NB4 (cell line): ENCODE results near the gene ARMC12.
"Not testable (repeated sequence)": the region's sequence is repeated elsewhere in the genome, so short reads cannot be mapped to it uniquely, and the experiment has no call there.

ENCODE experiments used
- DNase-seq: peaks from one replicate; pipeline ENCODE4 v3.0.0; 2010; ENCODE audit warnings: low read depth
- H3K4me3 ChIP-seq: one replicate; pipeline ENCODE4 v1.5.1; 2011; ENCODE audit warnings: mild to moderate bottlenecking, low read depth, low read length, moderate library complexity
- MYC ChIP-seq: IDR thresholded peaks from 2 replicates; pipeline ENCODE4 v1.6.1; 2011; ENCODE audit warnings: low read depth, low read length
- POLR2A ChIP-seq: IDR thresholded peaks from 2 replicates; pipeline ENCODE4 v1.6.1; 2011; ENCODE audit warnings: mild to moderate bottlenecking; ENCODE audit not compliant: insufficient read length; ENCODE audit errors: extremely low read depth
- TF ChIP-seq, protein P1 (sequence below): IDR thresholded peaks from one replicate; pipeline ENCODE4 v1.5.1; 2012; ENCODE audit warnings: low read depth, low read length
- TF ChIP-seq, protein P2 (sequence below): IDR thresholded peaks from 2 replicates; pipeline ENCODE4 v1.6.1; 2011; ENCODE audit warnings: low read depth, low read length

ARMC12 gene

DNA sequence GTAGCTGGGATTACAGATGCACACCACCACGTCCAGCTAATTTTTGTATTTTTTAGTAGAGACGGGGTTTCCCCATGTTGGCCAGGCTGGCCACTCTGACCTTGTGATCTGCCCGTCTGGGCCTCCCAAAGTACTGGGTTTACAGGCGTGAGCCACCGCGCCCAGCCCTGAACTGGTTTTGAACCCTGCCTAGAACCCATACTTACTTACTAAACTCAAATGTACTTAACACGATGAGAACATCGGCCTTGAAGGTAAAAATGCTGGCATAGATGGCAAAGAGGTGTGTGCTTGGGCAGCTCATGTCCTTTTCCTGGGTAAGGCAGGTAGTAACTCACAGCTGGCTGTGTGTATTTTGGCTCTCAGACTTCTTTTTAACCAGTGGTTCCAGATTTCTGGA, 3.2 kb upstream of the ARMC12 start:
- TF ChIP-seq POLR2A = no peak
- no peak for TF ChIP-seq MYC
- TF ChIP-seq, protein P1, sequence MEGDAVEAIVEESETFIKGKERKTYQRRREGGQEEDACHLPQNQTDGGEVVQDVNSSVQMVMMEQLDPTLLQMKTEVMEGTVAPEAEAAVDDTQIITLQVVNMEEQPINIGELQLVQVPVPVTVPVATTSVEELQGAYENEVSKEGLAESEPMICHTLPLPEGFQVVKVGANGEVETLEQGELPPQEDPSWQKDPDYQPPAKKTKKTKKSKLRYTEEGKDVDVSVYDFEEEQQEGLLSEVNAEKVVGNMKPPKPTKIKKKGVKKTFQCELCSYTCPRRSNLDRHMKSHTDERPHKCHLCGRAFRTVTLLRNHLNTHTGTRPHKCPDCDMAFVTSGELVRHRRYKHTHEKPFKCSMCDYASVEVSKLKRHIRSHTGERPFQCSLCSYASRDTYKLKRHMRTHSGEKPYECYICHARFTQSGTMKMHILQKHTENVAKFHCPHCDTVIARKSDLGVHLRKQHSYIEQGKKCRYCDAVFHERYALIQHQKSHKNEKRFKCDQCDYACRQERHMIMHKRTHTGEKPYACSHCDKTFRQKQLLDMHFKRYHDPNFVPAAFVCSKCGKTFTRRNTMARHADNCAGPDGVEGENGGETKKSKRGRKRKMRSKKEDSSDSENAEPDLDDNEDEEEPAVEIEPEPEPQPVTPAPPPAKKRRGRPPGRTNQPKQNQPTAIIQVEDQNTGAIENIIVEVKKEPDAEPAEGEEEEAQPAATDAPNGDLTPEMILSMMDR = no peak
- TF ChIP-seq, protein P2, sequence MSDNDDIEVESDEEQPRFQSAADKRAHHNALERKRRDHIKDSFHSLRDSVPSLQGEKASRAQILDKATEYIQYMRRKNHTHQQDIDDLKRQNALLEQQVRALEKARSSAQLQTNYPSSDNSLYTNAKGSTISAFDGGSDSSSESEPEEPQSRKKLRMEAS = no peak
- no peak for DNase-seq
- no peak overlapping the region for H3K4me3 ChIP-seq

DNA sequence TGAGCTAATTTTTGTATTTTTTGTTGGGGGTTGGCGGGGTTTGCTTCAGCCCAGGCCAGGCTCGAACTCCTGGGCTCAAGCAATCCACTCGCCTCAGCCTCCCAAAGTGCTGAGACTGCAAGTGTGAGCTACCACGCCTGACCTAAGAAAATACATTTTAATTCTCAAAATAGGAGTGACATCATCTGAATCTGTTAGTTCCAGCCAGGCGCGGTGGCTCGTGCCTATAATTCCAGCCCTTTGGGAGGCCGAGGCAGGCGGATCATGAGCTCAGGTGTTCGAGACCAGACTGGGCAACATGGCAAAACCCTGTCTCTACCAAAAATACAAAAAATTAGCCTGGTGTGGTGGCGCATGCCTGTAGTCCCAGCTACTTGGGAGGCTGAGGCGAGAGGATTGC, 2.5 kb upstream of the ARMC12 start:
- not testable (repeated sequence) for DNase-seq

DNA sequence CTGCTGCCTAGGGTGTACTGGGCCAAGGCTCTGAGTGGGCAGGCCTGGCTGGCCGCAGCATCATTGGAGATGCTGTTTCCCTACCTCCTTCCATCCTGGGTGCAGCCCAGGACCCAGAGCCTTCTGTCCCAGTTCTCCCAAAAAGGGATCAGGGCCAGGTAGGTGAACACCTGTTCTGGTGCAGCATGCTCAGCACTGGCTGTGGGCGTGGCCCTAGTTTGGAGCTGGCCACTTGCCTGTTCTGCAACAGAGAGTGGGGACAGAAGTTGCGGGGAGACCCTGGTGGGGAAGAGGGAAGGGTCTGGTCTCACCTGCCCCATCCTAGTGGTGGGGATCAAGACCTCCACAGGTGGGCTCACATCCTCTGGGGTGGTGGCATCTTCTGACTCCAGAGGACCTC, 1.4 kb upstream of the ARMC12 start:
- TF ChIP-seq MYC = no peak
- TF ChIP-seq, protein P2 = no peak
- TF ChIP-seq, protein P1 = no peak
- no peak overlapping the region for H3K4me3 ChIP-seq
- no peak for DNase-seq

More for the DNA sequence above, 2.5 kb upstream of the ARMC12 start:
- not testable (repeated sequence) for H3K4me3 ChIP-seq

DNA sequence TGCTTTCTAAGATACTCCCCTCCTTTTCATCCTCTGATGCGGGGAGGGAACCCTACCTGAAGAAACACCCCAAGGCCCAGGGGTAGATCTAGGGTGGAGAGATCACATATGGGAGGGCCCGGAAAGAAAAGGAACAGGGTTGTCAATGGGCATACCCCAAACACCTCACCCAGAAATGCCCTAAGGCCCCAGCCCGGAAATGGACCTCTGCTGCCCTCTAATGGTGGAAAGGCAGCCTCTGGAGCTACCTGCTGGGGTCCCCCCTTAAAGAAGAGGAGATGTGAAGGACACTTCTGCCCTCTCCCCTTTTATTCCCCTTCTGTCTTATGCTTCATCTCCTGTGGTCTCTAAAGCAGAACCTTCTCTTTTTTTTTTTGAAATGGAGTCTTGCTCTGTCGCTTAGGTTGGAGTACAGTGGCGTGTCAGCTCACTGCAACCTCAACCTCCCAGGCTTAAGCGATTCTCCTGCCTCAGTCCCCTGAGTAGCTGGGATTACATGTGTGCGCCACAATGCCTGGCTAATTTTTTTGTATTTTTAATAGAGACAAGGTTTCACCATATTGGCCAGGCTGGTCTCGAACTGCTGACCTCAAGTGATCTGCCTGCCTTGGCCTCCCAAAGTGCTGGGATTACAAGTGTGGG, 458 bp upstream of the ARMC12 start:
- H3K4me3 ChIP-seq = no peak overlapping the region
- TF ChIP-seq, protein P1 = peak; percentile 98
- TF ChIP-seq, protein P2 = no peak
- peak; percentile 84 for DNase-seq

DNA sequence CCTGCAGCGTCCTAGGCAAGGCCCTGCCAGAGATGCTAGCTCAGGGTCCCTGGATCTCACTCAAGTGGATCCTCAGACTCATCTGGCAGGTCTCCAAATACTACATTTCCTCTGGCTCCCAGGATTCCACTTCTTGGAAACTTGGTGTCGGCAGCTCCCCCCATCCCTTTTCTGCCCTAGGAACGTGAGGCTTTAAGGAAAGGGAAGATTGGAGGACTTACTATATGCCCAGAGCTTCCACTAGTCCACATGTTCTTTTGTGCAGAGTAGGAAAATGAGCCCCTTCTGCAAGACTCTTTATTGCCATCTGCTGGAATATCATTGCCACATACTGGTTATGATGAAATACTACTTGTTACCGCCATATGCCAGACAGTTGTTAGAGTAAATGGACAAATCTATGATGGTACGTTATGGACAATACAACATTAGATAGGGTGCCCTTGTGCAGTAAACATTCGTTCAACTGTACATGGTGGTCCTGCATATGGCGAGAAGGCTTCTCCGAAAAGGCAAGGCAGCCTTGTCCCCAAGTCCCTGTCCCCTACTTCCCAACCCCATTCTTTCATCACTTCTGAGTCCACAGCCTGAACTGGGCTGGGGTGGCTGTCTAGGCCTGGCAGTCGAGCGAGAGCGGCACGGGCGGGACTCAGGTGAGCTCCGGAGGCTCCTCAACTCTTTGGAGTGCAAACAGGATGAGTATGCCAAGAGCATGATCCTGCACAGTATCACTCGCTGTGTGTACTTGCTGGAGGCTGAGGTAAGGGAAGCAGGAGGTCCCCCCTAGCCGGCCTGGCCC, 780 bp downstream of the ARMC12 start:
- TF ChIP-seq MYC = peak; percentile 78; the same call in 1 of the 2 replicates
- no peak for TF ChIP-seq POLR2A
- TF ChIP-seq, protein P1 = peak; percentile 78
- TF ChIP-seq, protein P2 = peak; percentile 79
- peak; percentile 88 for DNase-seq
- H3K4me3 ChIP-seq = no peak overlapping the region

DNA sequence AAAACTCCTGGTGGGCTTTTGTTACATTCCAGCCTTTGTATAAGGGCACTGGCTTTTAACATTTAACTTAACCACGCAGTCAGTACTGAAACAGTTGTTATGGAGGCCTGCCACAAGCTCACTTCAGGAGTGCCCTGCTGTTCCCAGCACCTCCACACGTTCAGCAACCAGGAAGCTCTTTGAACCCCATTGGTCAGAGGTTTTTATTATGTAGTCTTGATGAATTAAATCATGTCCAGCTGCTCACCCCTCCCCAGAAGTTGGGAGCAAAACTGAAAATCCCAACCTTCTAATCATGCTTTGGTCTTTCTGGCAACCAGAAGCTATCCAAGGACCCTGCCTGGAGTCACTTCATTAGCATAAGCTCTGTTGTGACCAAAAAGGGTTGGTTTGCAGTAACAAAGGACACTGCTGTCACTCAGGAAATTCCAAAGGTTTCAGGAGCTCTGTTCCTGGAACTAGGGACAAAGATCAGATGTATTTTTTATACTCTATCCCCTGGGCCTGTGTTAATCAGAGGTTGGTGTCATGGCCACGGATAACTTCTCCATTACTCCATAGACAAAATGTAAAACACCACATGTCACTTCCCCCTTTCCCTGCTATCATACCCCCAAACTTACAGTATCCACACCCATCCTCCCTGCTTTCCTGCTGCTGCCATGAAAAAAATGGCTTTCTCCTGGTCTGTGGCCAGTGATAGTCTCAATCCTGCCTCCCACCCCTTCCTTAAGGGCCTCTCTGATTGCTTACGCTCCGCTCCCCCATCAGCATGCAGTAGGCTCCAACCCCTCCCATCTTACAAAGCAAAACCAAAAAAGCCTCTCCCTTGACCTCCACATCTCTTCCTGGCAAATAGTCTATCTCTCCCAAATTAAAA, 3.1 kb downstream of the ARMC12 start:
- no peak overlapping the region for H3K4me3 ChIP-seq
- TF ChIP-seq, protein P1 = no peak
- TF ChIP-seq POLR2A = no peak
- TF ChIP-seq, protein P2 = no peak
- TF ChIP-seq MYC = no peak
- DNase-seq = no peak
